ENCODE data around the gene EFHC2. TPM values are rescaled to one million over a fixed set of nuclear protein-coding genes. Genes with fewer than 3 reads are reported as not detected.

Gene EFHC2
- total RNA-seq, 1 experiment from 2014 or later: not detected

GRCh38 chrX:44274096-44274495 is 69.4 kb downstream of the EFHC2 start:
- Histone ChIP-seq H3K36me3 (ENCODE audit: control insufficient read depth in 1 of 2, insufficient read depth in 2 of 2, low read length in 2 of 2) (no peaks in the 10 kb centered on the region), H3K27me3 (ENCODE audit: insufficient read depth, low read length) (no peaks in the 10 kb centered on the region), H3K27ac (ENCODE audit: low read depth, low read length) (no peak overlapping the region), H3K4me2 (ENCODE audit: low read length) (no peak overlapping the region), H3K9ac (ENCODE audit: low read length) (no peak overlapping the region), H3K9me3 (ENCODE audit: control insufficient read depth in 1 of 2, insufficient read depth in 1 of 2, low read depth in 1 of 2, low read length in 2 of 2) (no peaks in the 10 kb centered on the region), H3K4me3 (replicated peaks in 1 of 2; ENCODE audit: low read depth in 1 of 2, low read length in 2 of 2) (no peak overlapping the region), H3K79me2 (ENCODE audit: insufficient read depth, low read length) (no peaks in the 10 kb centered on the region), H3K4me1 (ENCODE audit: control insufficient read depth in 1 of 2, insufficient read depth in 2 of 2, low read length in 2 of 2) (no peaks in the 10 kb centered on the region), H3K9me2 (ENCODE audit: insufficient read depth) (no peaks in the 10 kb centered on the region), H2AFZ (ENCODE audit: low read depth, low read length, poor library complexity, severe bottlenecking) (no peak overlapping the region), H4K20me1 (ENCODE audit: insufficient read depth) (no peaks in the 10 kb centered on the region)
- ATAC-seq (no peak), DNase-seq (ENCODE audit: low read depth, low spot score) (no peak)
- ChIA-PET CTCF (no interaction called here), RAD21 (ENCODE audit: low non-redundant PET in 1 of 2, low total read pairs in 2 of 2, uncharacterized antibody in 2 of 2, unreplicated experiment in 2 of 2) (no interaction called here), POLR2A (no interaction called here)
- no peak for TF ChIP-seq ZNF274 (IDR thresholded peaks at IDR 0.05; ENCODE audit: low read depth, low read length)
- no peak for TF ChIP-seq CTCF (IDR thresholded peaks at IDR 0.05 in 2 of 3, conservative IDR thresholded peaks at IDR 0.05 in 1 of 3; ENCODE audit: borderline replicate concordance in 1 of 3, insufficient read depth in 1 of 3, low read depth in 2 of 3, low read length in 2 of 3)
- TF ChIP-seq CBX3 (IDR thresholded peaks at IDR 0.05; ENCODE audit: low read depth): no peak
- TF ChIP-seq EZH2phosphoT487 (IDR thresholded peaks at IDR 0.05; ENCODE audit: borderline replicate concordance): no peak
- TF ChIP-seq CEBPB (IDR thresholded peaks at IDR 0.05; ENCODE audit: low read depth): no peak
- no peak for TF ChIP-seq MAX (IDR thresholded peaks at IDR 0.05)
- TF ChIP-seq EZH2 (IDR thresholded peaks at IDR 0.05): no peak
- no peak for TF ChIP-seq POLR2AphosphoS5 (IDR thresholded peaks at IDR 0.05; ENCODE audit: low read depth, low read length)
- TF ChIP-seq EGR1 (IDR thresholded peaks at IDR 0.05; ENCODE audit: low read depth): no peak
- intact Hi-C loops (cut with micrococcal nuclease): no loop called here
- no TSS peak for BruUV-seq (replicated peaks)

GRCh38 chrX:44267861-44268260 is 75.6 kb downstream of the EFHC2 start:
- Histone ChIP-seq H3K4me2 (ENCODE audit: low read length) (no peak overlapping the region), H3K27ac (ENCODE audit: low read depth, low read length) (no peak overlapping the region), H4K20me1 (ENCODE audit: insufficient read depth) (no peaks in the 10 kb centered on the region), H2AFZ (ENCODE audit: low read depth, low read length, poor library complexity, severe bottlenecking) (no peak overlapping the region), H3K9me2 (ENCODE audit: insufficient read depth) (no peaks in the 10 kb centered on the region), H3K9ac (ENCODE audit: low read length) (no peak overlapping the region), H3K27me3 (ENCODE audit: insufficient read depth, low read length) (no peaks in the 10 kb centered on the region), H3K4me1 (ENCODE audit: control insufficient read depth in 1 of 2, insufficient read depth in 2 of 2, low read length in 2 of 2) (no peaks in the 10 kb centered on the region), H3K36me3 (ENCODE audit: control insufficient read depth in 1 of 2, insufficient read depth in 2 of 2, low read length in 2 of 2) (no peaks in the 10 kb centered on the region), H3K79me2 (ENCODE audit: insufficient read depth, low read length) (no peaks in the 10 kb centered on the region), H3K9me3 (ENCODE audit: control insufficient read depth in 1 of 2, insufficient read depth in 1 of 2, low read depth in 1 of 2, low read length in 2 of 2) (no peaks in the 10 kb centered on the region), H3K4me3 (replicated peaks in 1 of 2; ENCODE audit: low read depth in 1 of 2, low read length in 2 of 2) (no peak overlapping the region)
- ATAC-seq (no peak), DNase-seq (ENCODE audit: low read depth, low spot score) (no peak)
- RAD21 ChIA-PET (ENCODE audit: low non-redundant PET in 1 of 2, low total read pairs in 2 of 2, uncharacterized antibody in 2 of 2, unreplicated experiment in 2 of 2): no interaction called here
- CTCF ChIA-PET: no interaction called here
- no TSS peak for BruUV-seq (replicated peaks)
- POLR2A ChIA-PET: no interaction called here
- intact Hi-C loops (cut with micrococcal nuclease): no loop called here
- TF ChIP-seq EGR1 (IDR thresholded peaks at IDR 0.05; ENCODE audit: low read depth) (no peak), RAD21 (IDR thresholded peaks at IDR 0.05; ENCODE audit: low read depth) (no peak), ZBTB33 (IDR thresholded peaks at IDR 0.05; ENCODE audit: extremely low read depth, insufficient replicate concordance, low read length) (no peak), EZH2 (IDR thresholded peaks at IDR 0.05) (no peak), CTCF (IDR thresholded peaks at IDR 0.05 in 2 of 3, conservative IDR thresholded peaks at IDR 0.05 in 1 of 3; ENCODE audit: borderline replicate concordance in 1 of 3, insufficient read depth in 1 of 3, low read depth in 2 of 3, low read length in 2 of 3) (no peak), TCF7L2 (IDR thresholded peaks at IDR 0.05; ENCODE audit: borderline replicate concordance, extremely low read depth, insufficient read depth, insufficient read length) (no peak), ZNF274 (IDR thresholded peaks at IDR 0.05; ENCODE audit: low read depth, low read length) (no peak), POLR2A (IDR thresholded peaks at IDR 0.05; ENCODE audit: borderline replicate concordance, extremely low read depth, insufficient read depth, insufficient read length) (no peak), SIN3A (IDR thresholded peaks at IDR 0.05; ENCODE audit: low read depth) (no peak), EZH2phosphoT487 (IDR thresholded peaks at IDR 0.05; ENCODE audit: borderline replicate concordance) (no peak)
